ENCODE measurements around the gene TBXA2R.
"Not testable (repeated sequence)": the region's sequence is repeated elsewhere in the genome, so short reads cannot be mapped to it uniquely, and the experiment has no call there.

DNA sequence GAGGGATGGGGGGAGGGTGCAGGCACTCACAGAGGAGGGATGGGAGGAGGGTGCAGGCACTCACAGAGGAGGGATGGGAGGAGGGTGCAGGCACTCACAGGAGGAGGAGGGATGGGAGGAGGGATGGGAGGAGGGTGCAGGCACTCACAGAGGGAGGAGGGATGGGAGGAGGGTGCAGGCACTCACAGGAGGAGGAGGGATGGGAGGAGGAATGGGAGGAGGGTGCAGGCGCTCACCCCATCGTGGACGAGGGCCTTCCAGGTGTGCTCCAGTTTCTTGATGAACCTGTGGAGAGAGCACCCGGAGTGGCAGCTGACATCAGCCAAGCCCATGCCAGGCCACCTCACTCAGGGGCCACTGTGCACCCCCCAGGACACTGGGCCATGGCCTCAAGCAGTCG, 40.4 kb upstream of the TBXA2R start:
- TF ChIP-seq, protein P1, sequence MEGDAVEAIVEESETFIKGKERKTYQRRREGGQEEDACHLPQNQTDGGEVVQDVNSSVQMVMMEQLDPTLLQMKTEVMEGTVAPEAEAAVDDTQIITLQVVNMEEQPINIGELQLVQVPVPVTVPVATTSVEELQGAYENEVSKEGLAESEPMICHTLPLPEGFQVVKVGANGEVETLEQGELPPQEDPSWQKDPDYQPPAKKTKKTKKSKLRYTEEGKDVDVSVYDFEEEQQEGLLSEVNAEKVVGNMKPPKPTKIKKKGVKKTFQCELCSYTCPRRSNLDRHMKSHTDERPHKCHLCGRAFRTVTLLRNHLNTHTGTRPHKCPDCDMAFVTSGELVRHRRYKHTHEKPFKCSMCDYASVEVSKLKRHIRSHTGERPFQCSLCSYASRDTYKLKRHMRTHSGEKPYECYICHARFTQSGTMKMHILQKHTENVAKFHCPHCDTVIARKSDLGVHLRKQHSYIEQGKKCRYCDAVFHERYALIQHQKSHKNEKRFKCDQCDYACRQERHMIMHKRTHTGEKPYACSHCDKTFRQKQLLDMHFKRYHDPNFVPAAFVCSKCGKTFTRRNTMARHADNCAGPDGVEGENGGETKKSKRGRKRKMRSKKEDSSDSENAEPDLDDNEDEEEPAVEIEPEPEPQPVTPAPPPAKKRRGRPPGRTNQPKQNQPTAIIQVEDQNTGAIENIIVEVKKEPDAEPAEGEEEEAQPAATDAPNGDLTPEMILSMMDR (IDR thresholded peaks at IDR 0.05): not testable (repeated sequence)
- TF ChIP-seq POLR2AphosphoS5 (IDR thresholded peaks at IDR 0.05); EP300 (IDR thresholded peaks at IDR 0.05; ENCODE audit: low read depth): not testable (repeated sequence)

All from transverse colon (tissue), 4 donors.